22Rv1 (cell line): ENCODE measurements around the gene ARID1B.

ENCODE experiments used
- H3K27ac ChIP-seq: fragments of 450-650 bp; 2 replicates; pipeline ENCODE4 v1.5.1; 2017
- CTCF ChIP-seq: fragments of 450-650 bp; IDR thresholded peaks from 2 replicates; pipeline ENCODE4 v1.5.1; 2017; ENCODE audit warnings: mild to moderate bottlenecking
- ZFX ChIP-seq: fragments of 450-650 bp; IDR thresholded peaks from 2 replicates; pipeline ENCODE4 v1.6.1; 2017; ENCODE audit warnings: antibody characterized with exemption, borderline replicate concordance

Gene ARID1B

DNA sequence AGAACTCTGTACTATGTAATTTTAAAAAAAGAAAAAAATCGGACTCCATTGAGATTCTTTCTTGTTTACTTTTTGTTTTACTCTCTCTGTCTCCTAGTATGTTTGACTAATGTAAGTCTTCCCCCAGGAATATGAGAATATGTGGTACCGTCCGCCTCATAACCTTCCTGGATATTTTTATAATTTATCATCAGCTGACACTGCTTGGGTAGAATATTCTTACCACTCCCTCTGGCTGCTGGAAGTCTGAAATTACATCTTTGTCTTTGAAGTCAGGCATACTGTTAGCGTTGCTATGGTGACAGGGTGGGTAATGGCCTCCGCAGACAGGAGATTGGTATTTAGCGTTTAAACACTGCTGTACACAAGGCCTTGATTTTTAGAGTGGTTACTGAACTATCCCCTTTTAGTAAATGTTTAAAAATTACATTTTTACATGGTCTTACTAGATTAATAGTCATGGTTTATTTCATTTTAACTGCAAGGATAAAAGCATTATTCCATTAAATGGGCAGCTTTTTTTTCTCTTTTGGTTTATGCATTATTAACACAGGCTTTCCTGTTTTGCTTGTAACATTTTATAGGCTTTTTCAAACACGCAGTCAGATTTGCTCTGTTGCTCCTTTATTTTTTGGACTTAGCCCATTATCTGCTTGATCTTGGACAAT, 176.4 kb downstream of the ARID1B start:
- no peak for TF ChIP-seq ZFX
- TF ChIP-seq CTCF: no peak
- H3K27ac ChIP-seq: no peak overlapping the region

DNA sequence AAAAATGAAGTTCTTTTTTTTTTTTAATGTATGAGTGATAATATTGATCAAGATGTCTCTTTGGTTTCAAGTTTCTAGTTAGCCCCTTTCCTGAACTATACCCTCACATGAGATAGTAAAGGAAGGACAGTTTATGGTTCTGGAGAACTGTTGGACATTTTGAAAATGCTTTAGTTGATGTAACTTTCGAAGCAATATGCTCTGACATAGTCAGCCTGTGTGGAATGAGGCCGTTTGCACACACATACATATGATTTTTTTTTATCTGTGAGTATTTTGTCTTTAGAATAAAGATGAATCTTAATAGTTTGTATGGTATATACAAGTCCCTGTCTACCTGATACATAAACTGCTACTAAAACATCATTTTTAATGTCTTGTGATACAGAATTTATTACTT, 177.0 kb downstream of the ARID1B start:
- H3K27ac ChIP-seq: no peak overlapping the region
- TF ChIP-seq ZFX (no peak), CTCF (no peak)

DNA sequence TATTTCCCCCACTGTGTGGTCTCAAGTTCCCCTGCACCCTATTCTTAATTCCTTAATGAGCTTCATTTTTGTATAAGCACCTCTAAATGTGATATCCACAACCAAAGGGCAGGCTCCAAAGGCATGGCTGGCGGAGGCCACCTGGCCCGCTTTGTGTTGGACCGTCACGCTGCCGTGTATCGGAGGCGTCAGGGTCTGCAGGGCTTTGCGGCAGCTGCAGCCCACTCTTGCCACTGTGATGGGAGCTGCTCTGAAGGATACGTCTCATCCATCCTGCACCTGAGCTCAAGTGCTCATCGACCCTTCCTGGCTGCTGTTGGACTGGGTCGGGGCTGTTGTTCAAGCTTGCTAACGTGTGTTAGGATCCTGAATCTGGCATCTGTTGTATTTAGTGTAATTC, 177.6 kb downstream of the ARID1B start:
- TF ChIP-seq ZFX: no peak
- H3K27ac ChIP-seq: no peak overlapping the region

- TF ChIP-seq ZFX (no peak), CTCF (no peak)
- H3K27ac ChIP-seq: no peak overlapping the region
Observed at GRCh38 chr6:156955494-156956183, 178.5 kb downstream of the ARID1B start.

- TF ChIP-seq CTCF: no peak
- no peak for TF ChIP-seq ZFX
Observed at GRCh38 chr6:156956286-156956685, 179.1 kb downstream of the ARID1B start.

DNA sequence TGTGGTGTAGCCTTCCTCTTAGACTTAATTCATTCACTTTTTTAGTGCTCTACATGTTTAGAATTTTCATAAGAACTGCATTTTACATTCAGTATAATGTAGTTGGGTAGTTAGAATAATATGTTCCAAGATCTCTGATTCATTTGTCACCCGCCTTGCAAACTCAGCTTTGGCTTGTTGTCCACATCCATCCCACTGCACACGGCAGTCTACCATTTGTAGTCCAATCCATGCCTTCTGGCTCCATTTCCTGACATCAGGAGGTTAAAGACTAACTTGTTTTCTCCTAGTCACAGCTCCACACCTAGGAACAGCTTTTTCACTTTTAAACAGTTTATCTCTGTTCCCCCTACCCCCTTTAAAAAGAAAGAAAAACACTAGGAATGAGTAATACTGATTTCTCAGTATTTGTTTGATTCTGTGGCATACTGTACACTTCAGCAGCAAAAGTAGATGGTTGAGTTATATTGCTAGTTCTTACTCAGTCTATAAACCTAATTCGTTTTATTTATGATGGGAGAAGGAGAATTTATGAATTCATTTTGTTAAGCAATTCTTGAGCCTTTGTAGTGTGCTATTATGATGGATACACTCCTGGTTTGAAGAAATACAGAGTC, 180.9 kb downstream of the ARID1B start:
- H3K27ac ChIP-seq: no peak overlapping the region
- TF ChIP-seq CTCF: no peak
- TF ChIP-seq ZFX: no peak

More at GRCh38 chr6:156956286-156956685, 179.1 kb downstream of the ARID1B start:
- no peak overlapping the region for H3K27ac ChIP-seq

DNA sequence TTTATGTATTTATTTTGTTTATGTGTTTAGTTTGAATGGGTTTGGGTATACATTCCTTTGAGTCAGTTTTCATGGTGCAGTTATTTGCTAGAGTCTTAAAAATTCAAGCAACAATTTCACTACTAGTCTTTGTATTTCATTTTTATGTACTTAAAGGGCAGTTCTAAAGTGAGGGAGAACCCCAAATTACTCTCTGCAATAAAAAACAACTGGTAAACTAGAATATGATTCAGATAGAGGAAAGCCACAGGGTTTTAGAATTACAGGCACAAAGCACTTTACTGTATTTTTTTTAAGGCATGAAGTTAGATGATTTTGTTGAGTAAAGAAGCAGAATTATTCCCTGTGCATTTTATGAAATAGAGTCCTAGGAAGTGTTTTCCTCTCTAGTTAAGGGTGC, 183.3 kb downstream of the ARID1B start:
- no peak overlapping the region for H3K27ac ChIP-seq
- no peak for TF ChIP-seq ZFX
- no peak for TF ChIP-seq CTCF
